GF-D8 (cell line): ENCODE data around the gene MAP3K1.

Experiments
- DNase-seq: peaks from one replicate; lab custom pipeline; 2025; lab: John Stamatoyannopoulos, UW

The MAP3K1 gene

GRCh38 chr5:56849671-56850070, 34.3 kb downstream of the MAP3K1 start:
- no peak for DNase-seq

DNA sequence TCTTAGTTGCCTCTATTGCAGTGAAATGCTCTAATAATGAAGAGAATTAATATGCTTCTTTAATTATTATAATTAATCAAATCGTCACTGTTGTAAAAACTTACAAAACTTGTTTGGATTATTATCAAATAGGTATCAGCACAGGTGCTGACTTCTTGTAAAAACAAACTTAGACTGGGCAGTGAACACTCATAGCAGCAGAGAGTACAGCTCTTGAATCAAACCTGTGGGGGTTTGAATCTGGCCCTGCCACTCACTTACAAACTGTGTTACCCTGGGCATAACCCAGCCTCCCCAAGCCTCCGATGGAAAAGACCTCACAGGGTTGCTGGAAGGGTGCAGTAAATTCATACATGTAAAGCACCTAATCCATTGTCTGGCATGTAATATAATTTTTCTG, 35.1 kb downstream of the MAP3K1 start:
- DNase-seq = no peak

- DNase-seq = no peak
Measured at GRCh38 chr5:56851258-56851941, 36.1 kb downstream of the MAP3K1 start.

GRCh38 chr5:56852228-56853000, 37.1 kb downstream of the MAP3K1 start:
- no peak for DNase-seq

DNA sequence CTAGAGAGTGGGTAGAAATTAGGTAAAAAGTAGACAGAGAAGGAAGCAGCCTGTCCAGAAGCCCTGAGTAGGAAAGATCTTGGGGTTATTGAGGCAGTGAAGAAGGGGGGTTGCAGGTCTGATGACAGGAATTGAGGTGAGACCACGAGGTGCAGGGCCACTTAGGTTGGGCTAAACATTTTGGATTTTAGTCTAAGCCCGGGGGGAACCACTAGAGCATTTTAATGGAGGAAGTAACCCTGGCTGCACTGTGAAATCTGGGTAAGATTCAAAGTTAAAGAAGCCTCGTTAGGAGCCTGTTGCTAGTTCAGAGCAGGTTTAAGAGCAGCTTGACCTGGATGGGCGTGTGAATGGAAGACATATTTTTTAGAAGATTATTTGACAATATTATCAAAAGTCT, 38.3 kb downstream of the MAP3K1 start:
- no peak for DNase-seq

GRCh38 chr5:56854920-56855319, 39.6 kb downstream of the MAP3K1 start:
- DNase-seq = no peak

- no peak for DNase-seq
Measured at GRCh38 chr5:56856541-56857178, 41.3 kb downstream of the MAP3K1 start.

DNA sequence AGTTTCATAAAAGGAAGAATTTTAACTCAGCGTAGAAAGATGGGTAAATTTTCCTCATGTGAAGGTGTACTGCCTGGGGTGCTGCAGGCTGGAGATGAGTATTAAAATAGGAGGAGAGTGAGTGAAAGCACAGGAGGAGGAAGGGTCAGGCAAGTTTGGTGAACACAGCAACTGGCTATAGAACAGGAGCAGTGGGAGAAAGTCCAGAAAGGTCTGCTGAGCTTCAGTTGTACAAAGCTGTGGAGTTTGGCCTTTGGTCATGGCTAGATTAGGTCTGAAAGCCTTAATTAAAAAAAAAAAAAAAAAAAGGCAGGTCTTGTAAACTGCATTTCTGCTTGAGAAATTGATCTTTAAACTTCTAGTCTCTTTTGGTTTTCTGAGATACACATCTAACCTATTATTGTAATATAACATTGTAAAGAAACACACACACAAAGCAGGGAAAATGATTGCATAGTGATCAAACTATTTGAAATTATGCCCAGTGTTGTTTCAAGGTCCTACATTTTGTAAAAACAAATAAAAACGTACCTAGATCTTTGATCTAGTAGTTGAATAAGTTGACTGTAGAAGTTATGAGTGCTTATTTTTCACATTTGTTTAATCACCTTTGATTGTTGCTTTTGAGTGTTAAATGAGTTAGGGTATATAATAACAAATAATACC, 43.6 kb downstream of the MAP3K1 start:
- DNase-seq = no peak

DNA sequence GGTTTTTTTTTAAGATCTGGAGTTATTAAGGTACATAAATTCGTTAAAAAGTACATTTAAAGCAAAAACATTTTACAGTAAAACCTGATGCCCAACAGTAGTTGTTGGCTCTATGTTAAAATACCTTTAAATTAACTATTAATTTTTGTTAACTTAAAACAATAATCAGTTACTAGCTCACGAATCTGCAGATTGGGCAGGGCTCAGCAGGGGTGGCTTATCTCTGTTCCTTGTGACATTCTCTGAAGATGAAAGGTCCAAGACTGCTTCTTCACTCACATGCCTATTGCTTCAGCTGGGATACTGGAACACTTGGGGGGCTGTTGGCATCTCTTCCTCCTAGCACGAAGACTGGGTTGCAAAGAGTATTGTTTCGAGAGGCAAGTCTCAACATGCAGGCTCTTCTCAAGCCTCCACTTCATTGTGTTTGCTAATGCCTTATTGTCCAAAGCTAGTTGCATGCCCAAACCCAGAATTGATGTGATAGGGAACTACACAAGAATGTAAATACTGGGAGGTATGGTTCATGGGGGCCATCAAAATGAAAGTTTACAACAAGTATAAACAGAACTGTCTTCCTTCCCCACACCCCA, 46.6 kb downstream of the MAP3K1 start:
- DNase-seq = no peak

GRCh38 chr5:56862909-56863308, 47.6 kb downstream of the MAP3K1 start:
- DNase-seq = no peak

DNA sequence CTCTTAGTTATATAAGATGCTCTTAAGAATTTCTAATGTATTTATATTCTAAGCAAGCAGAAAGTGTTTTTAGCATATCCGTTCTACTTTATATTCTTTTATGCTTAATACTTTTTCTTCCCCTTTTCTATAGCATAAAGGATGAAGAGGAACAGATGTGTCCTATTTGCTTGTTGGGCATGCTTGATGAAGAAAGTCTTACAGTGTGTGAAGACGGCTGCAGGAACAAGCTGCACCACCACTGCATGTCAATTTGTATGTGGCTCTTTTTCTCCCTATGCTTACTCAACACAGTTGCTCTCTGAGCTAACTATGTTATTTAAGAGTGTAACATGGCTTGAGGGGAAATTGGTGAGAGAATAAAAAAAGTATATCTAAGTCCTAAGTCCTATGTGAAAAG, 56.4 kb downstream of the MAP3K1 start:
- no peak for DNase-seq

GRCh38 chr5:56873056-56873455, 57.7 kb downstream of the MAP3K1 start:
- DNase-seq = no peak

DNA sequence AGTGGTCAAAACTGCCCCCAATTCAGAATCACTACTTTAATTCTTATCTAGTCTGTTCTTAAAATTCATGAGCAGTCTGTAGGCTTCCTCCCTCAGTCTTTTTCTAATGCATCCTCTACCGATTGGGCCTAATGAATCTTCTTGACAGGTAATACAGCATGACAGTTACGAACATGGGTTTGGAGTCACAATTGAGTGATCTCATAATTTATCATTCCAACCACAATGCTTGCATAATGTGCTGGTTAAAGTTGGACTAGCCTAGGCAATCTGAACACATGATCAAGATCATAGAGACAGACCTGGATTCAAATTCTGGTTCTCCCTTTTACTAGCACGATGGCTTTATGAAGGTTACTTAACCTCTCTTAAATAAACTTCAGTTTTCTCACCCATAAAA, 61.0 kb downstream of the MAP3K1 start:
- DNase-seq = no peak

DNA sequence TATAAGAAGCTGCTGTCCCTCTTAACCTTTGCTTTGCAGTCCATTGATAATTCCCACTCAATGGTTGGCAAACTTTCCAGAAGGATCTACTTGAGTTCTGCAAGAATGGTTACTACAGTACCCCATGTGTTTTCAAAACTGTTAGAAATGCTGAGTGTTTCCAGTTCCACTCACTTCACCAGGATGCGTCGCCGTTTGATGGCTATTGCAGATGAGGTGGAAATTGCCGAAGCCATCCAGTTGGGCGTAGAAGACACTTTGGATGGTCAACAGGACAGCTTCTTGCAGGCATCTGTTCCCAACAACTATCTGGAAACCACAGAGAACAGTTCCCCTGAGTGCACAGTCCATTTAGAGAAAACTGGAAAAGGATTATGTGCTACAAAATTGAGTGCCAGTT, 66.2 kb downstream of the MAP3K1 start:
- DNase-seq = no peak

- DNase-seq = no peak
Measured at GRCh38 chr5:56893251-56893951, 78.1 kb downstream of the MAP3K1 start.

DNA sequence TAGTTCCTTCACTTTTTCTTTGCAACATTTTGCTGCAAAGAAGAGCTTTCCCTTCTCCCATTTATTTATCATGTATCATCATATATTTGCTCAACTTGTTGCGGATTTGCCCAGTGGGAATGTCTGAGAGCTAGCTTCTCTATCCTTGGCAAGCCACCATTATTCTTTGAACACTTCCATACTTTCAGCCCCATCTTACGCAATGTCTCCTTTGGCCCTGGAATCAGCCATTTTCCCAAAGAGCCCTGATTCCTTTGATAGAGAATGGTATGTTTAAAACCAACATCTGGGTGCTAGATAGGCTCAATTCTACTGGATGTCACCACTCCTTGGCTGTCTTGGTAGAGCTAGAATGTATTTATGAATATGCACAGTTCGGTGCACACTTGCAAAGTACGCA, 81.4 kb downstream of the MAP3K1 start:
- DNase-seq = no peak

DNA sequence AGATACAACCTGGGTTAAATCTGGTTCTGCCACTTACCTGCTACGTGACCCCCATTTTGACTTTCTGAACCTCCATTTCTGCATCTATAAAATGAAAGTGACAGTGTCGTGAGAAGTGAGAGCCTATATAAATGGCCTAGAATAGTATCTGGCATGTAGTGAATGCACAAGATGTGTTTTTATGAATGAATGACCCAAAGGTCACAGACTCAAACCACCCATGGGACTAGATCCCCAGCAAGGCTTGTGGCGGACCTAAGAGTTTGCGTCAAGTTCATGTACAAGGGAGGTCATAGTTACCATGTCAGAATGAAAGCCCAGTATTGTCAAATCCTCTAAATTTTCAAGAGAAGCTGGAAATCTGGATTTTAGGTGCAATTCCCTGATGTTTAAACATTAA, 82.9 kb downstream of the MAP3K1 start:
- DNase-seq = no peak

- DNase-seq = no peak
Measured at GRCh38 chr5:56900395-56900794, 85.0 kb downstream of the MAP3K1 start.

GRCh38 chr5:56900858-56901578, 85.7 kb downstream of the MAP3K1 start:
- no peak for DNase-seq

DNA sequence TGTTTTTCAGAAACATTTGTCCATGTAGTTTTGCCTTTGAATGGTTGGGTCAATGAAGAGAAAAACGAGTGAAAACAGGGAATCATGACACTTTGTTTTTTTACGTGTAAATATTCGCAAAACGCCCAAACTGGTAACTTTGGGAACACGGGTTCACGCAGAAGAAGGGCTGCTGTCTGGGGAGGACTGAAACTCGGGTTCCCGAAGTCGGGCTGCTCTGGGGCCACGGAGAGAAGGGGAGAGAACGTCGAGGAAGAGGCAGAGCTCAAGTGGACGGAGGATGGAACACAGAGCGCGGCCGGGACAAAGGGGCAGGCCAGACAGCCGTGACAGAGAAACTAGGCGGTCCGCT, 93.6 kb downstream of the MAP3K1 start:
- no peak for DNase-seq
